GM21360 (cell line): Measurements from ENCODE around the gene TMEM151B.
"Not testable (repeated sequence)": the region's sequence is repeated elsewhere in the genome, so short reads cannot be mapped to it uniquely, and the experiment has no call there.

Experiments used
- ATAC-seq: cut with Tn5 transposase; IDR thresholded peaks from one replicate; pipeline ENCODE4 v1.9.1; 2021; ENCODE audit warnings: mild to moderate bottlenecking, moderate library complexity; ENCODE audit not compliant: unreplicated experiment

Gene TMEM151B

DNA sequence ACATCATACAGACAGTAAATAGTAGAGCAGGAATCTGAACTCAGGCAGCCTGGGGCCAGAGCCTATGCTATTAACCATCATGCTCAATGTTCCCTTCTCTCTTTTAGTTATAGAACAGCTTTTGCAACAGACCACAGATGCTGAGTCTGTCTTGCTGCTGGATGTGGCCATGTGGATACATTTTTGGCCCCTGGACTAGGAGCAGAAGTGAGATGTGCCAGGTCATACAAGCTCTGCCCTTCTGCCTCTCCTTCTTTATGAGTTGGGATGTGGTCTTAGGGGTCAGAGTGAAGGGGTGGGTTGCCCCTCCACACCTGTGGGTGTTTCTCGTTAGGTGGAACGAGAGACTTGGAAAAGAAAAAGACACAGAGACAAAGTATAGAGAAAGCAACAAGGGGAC, 57.5 kb downstream of the TMEM151B start:
- no peak for ATAC-seq

- ATAC-seq, result not testable (repeated sequence)
Measured at GRCh38 chr6:44328203-44328602, 58.0 kb downstream of the TMEM151B start.

DNA sequence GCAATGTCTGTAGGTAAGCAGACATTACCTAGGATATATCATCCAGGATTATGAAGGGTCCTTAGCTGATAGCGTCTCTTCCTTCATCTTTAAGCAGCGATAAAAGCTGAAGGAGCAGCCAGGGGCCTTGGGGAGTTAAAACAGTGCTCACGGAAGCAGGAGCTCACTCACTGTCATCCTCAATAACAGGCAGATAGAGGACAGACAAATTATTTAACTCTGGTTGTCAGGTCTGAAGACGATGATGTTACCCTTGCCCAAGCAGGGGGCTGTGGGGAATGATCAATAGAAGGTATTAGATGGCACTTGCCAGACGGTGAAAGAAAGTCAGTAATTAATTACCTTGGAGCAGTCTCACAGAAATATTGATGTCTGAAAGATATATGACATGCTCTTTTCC, 59.6 kb downstream of the TMEM151B start:
- ATAC-seq, result no peak

- no peak for ATAC-seq
Measured at GRCh38 chr6:44332585-44332984, 62.3 kb downstream of the TMEM151B start.

DNA sequence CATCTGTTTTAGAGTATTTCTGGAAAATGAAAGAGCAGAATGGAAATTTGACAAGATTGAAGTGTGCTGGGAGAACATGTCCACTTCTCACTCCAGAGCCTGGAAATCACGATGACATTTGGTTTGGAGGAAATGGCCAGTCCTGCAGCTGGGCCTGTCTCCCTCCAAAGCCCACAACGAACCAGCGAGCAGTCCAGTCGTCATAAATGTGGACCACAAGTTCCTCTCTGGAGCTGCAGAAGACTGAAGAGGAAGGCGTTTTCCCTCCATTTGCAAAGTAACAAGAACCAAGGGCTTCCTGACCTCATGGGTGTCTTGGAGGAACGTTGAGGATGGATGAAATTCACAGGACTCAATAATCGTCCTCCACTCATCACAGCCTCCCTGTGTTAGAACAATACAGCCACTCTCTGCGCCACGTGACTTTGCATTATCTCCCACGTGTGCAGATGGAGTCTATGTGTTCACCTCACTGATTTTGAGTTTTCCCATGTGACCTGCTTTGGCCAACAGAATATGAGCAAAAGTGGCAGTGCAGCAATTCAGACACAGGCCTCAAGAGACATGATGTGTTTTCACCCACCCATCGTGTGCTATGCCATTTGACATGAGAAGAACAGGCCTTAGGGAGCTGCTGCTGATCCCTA, 63.1 kb downstream of the TMEM151B start:
- ATAC-seq, result no peak

DNA sequence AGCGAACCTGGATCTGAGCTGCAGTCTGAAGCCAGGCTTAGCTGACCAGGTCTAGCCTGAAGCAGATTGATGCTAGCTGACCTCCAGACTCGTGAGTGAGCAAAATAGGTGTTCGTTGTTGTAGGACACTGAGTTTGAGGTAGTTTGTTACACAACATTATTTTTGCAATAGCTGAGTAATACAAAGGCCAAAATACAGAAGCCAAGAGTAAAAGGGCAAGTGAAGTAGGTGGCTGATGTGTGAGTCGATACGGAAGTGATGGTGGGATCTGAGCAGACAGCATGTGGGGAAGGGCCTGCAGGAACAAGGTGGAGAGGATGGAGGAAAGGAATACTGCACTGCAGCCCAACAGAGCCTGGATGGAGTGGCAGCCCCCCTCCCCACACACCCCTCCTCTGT, 63.7 kb downstream of the TMEM151B start:
- ATAC-seq, result no peak

- ATAC-seq, result no peak
Measured at GRCh38 chr6:44335631-44336030, 65.4 kb downstream of the TMEM151B start.

DNA sequence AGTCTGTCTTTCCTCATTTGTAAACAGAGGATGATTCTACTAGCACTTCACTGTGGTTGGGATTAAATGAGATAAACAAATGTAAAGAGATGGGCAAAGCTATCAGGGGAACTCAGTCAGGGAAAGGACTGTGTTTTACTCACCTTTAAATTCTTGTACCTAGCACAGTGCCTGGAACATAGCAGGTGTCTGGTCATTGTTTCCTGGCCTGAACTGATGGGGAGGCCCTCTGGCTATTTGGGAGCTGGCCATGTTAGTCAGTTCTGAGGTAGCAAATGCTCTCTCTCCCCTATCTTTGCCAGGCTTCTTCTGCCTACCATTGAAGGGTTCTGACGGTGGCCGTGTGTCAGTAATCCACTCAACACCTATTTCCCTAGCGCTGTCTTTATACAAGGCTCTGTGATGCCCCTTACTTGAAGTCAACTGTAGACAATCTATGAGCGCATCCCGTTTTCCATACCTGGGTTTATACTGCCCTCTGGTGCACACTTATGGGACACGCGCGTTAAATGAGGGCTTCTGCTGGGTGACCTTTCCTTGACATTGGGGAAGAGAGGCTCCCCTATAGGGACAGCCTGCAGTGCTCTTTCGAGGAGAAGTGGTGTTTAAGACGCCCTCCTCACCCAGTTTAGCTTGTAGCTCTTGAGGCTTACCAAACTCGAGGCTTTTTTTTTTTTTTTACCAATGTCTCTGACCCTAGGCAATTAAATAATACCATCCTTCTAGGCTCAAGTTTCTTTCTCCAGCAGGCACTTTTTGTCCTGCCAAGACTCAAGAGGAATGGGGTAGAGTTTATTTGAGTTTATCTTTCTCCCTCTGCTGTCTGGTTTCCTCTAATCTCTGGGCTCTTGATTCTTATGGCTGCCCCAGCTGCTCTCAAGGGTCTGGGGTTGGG, 68.2 kb downstream of the TMEM151B start:
- ATAC-seq, result peak; percentile 57

DNA sequence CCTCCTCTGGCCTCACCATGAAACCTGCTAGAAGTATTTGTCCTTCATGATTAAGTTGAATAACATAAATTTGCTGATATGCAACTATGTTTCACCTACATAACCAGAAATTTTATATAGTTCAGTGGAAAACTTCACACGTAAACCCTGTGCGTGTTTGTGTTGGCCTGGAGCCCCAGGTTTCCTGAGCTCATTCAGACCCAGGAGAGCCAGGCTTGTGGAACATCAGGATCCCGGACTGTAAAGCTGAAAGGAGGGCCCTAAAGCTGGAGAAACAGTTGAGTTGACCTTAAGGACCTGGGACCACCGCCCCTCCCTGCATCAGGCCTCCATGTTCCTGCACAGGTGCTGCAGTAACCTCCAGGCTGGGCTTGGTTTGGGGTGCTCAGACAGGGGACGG, 69.1 kb downstream of the TMEM151B start:
- no peak for ATAC-seq

- ATAC-seq, result no peak
Measured at GRCh38 chr6:44339763-44340625, 69.7 kb downstream of the TMEM151B start.

DNA sequence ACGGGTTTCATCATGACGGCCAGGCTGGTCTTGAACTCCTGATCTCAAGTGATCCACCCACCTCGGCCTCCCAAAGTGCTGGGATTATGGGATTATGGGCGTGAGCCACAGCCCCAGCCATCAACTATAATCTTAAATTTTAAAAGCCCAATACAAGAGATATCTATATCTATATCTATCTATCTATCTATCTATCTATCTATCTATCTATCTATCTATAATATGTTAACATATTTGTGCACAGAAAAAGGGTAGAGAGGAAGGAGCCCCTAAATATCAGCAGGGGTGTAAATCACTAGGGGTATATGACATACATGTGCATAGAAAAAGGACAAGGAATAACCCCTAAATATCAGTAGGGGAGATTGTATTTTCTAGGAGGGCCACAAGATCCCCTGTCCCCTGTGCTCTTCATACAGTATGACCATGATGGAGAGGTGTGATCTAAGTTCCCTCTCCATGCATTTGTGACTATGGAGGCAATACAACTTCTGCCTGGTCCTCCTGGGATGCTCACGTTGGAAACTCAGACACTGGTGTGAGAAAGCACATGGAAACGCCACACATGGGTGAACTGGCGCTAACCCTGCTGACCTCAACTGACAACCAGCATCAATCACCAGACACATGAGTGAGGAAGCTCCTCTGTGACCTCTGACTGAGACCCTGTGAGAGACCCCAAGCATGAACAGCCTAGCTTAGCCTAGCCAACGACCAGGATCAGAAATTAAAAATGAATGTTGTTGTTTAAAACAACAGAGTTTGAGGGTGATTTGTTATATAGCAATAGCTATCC, 71.0 kb downstream of the TMEM151B start:
- ATAC-seq, result no peak

DNA sequence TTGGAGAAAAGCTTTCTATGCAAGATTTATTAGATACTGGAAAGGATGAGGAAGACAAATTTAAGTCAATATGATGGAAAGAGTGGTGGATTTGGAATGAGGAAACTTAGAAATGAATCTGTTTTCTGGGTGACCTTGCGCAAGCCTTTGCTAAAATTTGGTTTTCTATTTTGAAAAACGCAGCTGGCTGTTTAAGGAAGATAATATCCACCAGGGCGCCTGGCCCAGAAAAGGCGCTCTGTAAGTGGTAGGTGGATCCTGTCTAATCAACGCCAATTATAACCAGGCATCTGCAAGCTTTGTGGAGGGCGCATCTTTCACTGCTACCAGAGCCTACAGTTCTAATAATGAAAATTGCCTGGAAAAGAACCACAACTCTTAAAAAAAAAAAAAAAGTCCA, 71.8 kb downstream of the TMEM151B start:
- ATAC-seq, result no peak

DNA sequence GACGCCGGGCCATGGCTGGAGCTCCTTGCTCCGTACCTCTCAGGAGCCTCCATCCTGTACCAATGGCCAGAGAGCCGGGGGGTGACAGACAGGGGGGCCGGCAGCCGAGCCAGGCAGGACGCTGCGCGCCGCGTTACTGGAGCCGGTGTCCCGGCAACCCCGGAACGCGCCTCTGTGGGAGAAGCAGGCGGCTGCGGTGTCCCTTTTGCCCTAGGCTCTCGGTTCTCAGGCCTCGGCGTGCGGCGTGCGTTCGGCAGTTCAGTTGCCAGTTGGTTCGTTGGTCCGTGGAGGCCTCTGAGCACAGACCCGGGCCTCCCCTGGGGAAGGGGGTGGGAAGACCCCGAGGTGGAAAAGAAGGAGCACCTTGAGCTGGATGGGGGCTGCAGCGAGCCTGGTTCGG, 72.2 kb downstream of the TMEM151B start, which contains the start of gene SPATS1:
Gene SPATS1, plus strand, starts transcription at position 162 of the 400 bp plus-strand sequence. CDS start 446 bp downstream, outside the sequence.
- ATAC-seq, result no peak

DNA sequence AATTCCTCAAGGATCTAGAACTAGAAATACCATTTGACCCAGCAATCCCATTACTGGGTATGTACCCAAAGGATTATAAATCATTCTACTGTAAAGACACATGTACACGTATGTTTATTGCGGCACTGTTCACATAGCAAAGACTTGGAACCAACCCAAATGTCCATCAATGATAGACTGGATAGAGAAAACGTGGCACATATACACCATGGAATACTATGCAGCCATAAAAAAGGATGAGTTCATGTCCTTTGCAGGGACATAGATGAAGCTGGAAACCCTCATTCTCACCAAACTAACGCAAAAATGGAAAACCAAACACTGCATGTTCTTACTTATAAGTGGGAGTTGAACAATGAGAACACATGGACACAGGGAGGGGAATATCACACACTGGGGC, 76.6 kb downstream of the TMEM151B start:
- ATAC-seq, result not testable (repeated sequence)

DNA sequence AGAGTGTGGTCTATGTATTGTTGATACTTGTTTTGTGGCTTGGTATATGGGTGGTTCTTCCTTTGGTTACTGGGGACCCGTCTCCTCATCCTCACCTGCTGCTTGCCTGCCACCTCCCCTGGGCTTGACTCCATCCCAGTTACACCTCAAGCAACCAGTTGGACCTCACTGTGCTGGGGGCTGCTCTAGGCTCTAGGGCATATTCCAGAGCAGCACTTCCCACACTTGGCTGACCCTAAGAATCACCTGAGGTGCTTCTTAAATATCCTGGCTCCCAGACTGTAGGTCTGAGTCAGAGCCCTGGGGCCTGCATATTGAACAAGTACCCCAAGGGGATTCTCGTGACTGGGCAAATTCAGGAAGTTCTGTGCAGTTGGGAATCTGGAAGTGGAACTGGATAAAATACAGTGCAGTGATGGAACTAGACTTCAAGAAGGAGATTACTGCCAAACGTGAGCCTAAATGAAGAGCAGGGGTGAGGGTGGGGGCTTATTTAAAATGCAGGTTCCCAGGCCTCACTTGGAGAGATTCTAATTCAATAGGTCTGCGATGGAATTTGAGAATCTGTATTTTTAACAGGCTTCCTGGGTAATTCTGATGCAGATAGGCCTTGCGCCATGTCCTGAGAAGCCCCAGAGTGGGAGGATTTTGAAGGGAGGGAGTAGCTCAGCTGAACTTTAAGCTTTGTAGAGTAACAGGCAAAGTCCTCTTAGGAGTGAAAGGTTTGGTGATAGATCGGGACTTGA, 79.8 kb downstream of the TMEM151B start:
- ATAC-seq, result no peak

DNA sequence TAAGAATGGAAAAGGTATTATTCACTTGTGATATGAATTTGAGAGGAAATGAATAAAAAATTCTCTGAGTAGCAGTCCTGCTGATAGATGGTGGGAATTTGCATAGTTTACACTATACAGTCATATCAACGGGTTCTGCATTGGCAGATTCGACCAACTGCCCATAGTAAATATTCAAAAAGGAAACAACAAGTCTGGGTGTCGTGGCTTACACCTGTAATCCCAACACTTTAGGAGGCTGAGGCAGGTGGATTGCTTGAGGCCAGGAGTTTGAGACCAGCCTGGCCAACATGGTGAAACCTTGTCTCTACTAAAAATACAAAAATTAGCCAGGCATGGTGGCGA, 80.4 kb downstream of the TMEM151B start:
- ATAC-seq, result not testable (repeated sequence)

DNA sequence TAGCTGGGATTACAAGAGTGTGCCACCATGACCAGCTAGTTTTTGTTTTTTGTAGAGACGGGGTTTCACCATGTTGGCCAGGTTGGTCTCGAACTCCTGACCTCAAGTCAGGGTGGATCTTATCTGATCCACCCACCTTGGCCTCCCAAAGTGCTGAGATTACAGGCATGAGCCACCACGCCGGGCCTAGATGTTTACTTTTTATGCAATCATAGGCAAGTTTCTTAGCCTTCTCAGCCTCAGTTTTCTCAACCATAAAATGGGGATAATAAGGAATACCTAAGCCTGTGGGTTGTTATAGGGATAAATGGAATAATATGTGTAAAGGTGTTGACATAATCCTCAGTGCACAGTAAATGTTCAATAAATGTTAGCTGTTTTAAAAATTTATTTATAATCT, 82.0 kb downstream of the TMEM151B start:
- no peak for ATAC-seq

DNA sequence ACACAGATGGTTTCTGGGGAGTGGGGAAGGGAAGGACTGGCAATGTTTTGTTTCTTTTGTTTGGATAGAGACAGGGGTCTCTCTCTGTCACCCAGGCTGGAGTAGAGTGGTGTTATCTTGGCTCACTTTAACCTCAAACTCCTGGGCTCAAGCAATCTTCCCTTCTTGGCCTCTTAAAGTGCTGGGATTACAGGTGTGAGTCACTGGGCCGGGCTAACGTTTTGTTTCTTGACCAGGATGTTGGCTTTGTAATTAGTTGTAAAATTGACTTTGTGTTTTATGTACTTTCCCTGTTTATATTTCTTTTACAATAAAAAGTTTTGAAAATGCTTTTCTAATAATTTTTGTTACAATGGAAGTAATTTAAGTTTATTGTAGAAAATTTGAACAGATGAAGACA, 83.1 kb downstream of the TMEM151B start:
- ATAC-seq, result no peak

DNA sequence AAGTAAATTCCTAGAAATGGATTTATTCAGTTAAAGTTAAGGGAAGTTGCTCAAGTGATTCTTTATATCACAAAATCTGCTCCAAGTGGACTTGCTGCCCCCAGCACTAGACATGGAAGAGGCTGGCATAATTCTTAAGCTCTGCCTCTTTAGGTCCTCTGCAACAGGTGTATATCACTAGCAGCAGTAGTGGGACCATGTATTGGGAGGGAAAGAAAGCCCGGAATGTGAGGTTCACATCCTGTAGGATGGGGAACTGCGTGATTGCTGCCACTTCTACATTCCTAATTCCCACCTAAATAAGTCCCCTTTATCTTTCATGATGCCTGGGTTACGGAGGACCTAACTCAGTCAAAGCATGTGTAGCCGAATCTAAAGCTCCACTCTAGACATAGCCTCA, 85.4 kb downstream of the TMEM151B start:
- no peak for ATAC-seq

GRCh38 chr6:44356487-44356886, 86.2 kb downstream of the TMEM151B start:
- no peak for ATAC-seq
